Left lung (tissue), 10 donors: ENCODE results near the gene PALLD. TPM values are rescaled to one million over a fixed set of nuclear protein-coding genes. Genes with fewer than 3 reads are reported as not detected.
"Not testable (repeated sequence)": the region's sequence is repeated elsewhere in the genome, so short reads cannot be mapped to it uniquely, and the experiment has no call there.

ENCODE experiments used
- ATAC-seq: fragments of 200-7000 bp; cut with Tn5 transposase; one replicate; pipeline ENCODE4 v1.9.1; 2020; ENCODE audit warnings: moderate library complexity
- DNase-seq, 4 donors: peaks; one replicate each; pipeline ENCODE4 v3.0.0-alpha.2; 2013 to 2020
- H3K27ac ChIP-seq, 2 donors: fragments of 200-600 bp; sonication (generic) in 1 of 2; one replicate each; pipeline versions ENCODE4 v1.5.0 to v1.8.0; 2020 to 2021
- H3K27me3 ChIP-seq, 2 donors: fragments of 200-600 bp; sonication (generic) in 1 of 2; one replicate each; pipeline versions ENCODE4 v1.5.0 to v1.8.0; 2020 to 2021
- H3K36me3 ChIP-seq, 2 donors: fragments of 200-600 bp; sonication (generic) in 1 of 2; one replicate each; pipeline versions ENCODE4 v1.5.0 to v1.8.0; 2020 to 2021
- H3K4me1 ChIP-seq, 2 donors: fragments of 200-600 bp; one replicate each; pipeline ENCODE4 v1.8.0; 2021
- H3K4me3 ChIP-seq, 2 donors: fragments of 200-600 bp; sonication (generic) in 1 of 2; one replicate each; pipeline versions ENCODE4 v1.5.0 to v1.8.0; 2020 to 2021; ENCODE audit warnings: mild to moderate bottlenecking in 1 of 2
- H3K9me3 ChIP-seq, 2 donors: fragments of 200-600 bp; sonication (generic) in 1 of 2; one replicate each; pipeline versions ENCODE4 v1.5.0 to v1.8.0; 2020 to 2021
- CTCF ChIP-seq, 2 donors: fragments of 200-600 bp; sonication (generic) in 1 of 2; IDR thresholded peaks; one replicate each; pipeline versions ENCODE4 v1.5.0 to v1.8.0; 2021; ENCODE audit warnings: antibody characterized with exemption in 2 of 2
- intact Hi-C, 2 donors: fragments of 100-400 bp; cut with DNase I; formaldehyde crosslinking; loops; one replicate each; pipeline versions ENCODE4 v1.11.2 to v1.14.2; 2022
- polyA plus RNA-seq, 6 donors: library from polyadenylated mRNA; unstranded; fragments of 120-200 nt; gene quantifications; one replicate each; pipeline ENCODE4 v1.2.1, GENCODE V29; 2013; ENCODE audit not compliant: insufficient read length in 6 of 6
- total RNA-seq, 2 donors: library from RNA; stranded (reverse); fragmentation: NEBNext Ultra II Directional; extraction: Animal tissue kit (Norgen Biotek cat#: 25700); gene quantifications; one replicate each; pipeline ENCODE4 v1.2.1, GENCODE V29; 2021
- donor health status: DM: no; HTN: yes; CAD: no.
- donor health status: DM: no; HTN: no; CAD: no.

PALLD gene
- total and polyA plus RNA-seq, 8 donors: 67.5 to 194 (median 80.4) TPM

- Histone ChIP-seq H3K36me3 (no peaks in the 10 kb centered on the region), H3K9me3 (no peaks in the 10 kb centered on the region), H3K27ac (no peak overlapping the region), H3K27me3 (no peaks in the 10 kb centered on the region), H3K4me1 (no peaks in the 10 kb centered on the region), H3K4me3 (no peak overlapping the region)
- ATAC-seq: no peak
- TF ChIP-seq CTCF (IDR thresholded peaks at IDR 0.05): no peak
- DNase-seq: no peak
- intact Hi-C loops: no loop called here
Observed at GRCh38 chr4:168804146-168804545, 307.3 kb downstream of the PALLD start.

- ATAC-seq (no peak), DNase-seq (no peak)
- Histone ChIP-seq H3K4me1 (no peaks in the 10 kb centered on the region), H3K4me3 (no peak overlapping the region), H3K27ac (no peak overlapping the region), H3K36me3 (no peaks in the 10 kb centered on the region), H3K27me3 (no peaks in the 10 kb centered on the region), H3K9me3 (no peaks in the 10 kb centered on the region)
- intact Hi-C loops: no loop called here
- TF ChIP-seq CTCF (IDR thresholded peaks at IDR 0.05): no peak
Observed at GRCh38 chr4:168805341-168805740, 308.5 kb downstream of the PALLD start.

GRCh38 chr4:168806247-168806646 is 309.4 kb downstream of the PALLD start:
- intact Hi-C loops, H3K27me3 ChIP-seq, H3K4me3 ChIP-seq, H3K27ac ChIP-seq, H3K9me3 ChIP-seq, H3K4me1 ChIP-seq, DNase-seq, H3K36me3 ChIP-seq, ATAC-seq: not testable (repeated sequence)

- DNase-seq: no peak
- intact Hi-C loops: no loop called here
- no peaks in the 10 kb centered on the region for H3K36me3 ChIP-seq
- no peaks in the 10 kb centered on the region for H3K4me1 ChIP-seq
- no peak for TF ChIP-seq CTCF (IDR thresholded peaks at IDR 0.05)
- no peak overlapping the region for H3K4me3 ChIP-seq
- no peaks in the 10 kb centered on the region for H3K27me3 ChIP-seq
- no peaks in the 10 kb centered on the region for H3K9me3 ChIP-seq
- no peak overlapping the region for H3K27ac ChIP-seq
- no peak for ATAC-seq
Observed at GRCh38 chr4:168811207-168811606, 314.4 kb downstream of the PALLD start.

- H3K4me3 ChIP-seq: no peak overlapping the region
- intact Hi-C loops: no loop called here
- no peaks in the 10 kb centered on the region for H3K27me3 ChIP-seq
- DNase-seq (no peak), ATAC-seq (no peak)
- no peaks in the 10 kb centered on the region for H3K9me3 ChIP-seq
- H3K27ac ChIP-seq: peak overlapping the region in 1 of 2 donors; percentile 13
- H3K36me3 ChIP-seq: no peaks in the 10 kb centered on the region
- TF ChIP-seq CTCF (IDR thresholded peaks at IDR 0.05): no peak
- peaks cover 1 to 5% of the 10 kb centered on the region in 2 donors for H3K4me1 ChIP-seq
Observed at GRCh38 chr4:168811786-168812651, 315.2 kb downstream of the PALLD start.
